HCT116 (cell line): ENCODE measurements around the gene IFNGR2.

Experiments used
- CTCF ChIP-seq, 3 experiments: fragments of 200-600 bp in 1 of 3; sonication (generic) in 1 of 3; IDR thresholded peaks in 2 of 3; conservative IDR thresholded peaks in 1 of 3; 2 replicates each; pipeline ENCODE4 v1.5.1; 2012 to 2017; ENCODE audit warnings: low read depth in 2 of 3, low read length in 2 of 3, antibody characterized with exemption in 1 of 3, borderline replicate concordance in 1 of 3, control low read depth in 1 of 3, mild to moderate bottlenecking in 1 of 3, mixed read lengths in 1 of 3, mixed run types in 1 of 3, moderate library complexity in 1 of 3; ENCODE audit not compliant: insufficient read depth in 1 of 3
- EZH2 ChIP-seq: fragments of 200-600 bp; sonication (generic); IDR thresholded peaks from 2 replicates; pipeline ENCODE4 v1.6.1; 2017; ENCODE audit warnings: antibody characterized with exemption, mixed run types
- EZH2phosphoT487 ChIP-seq: fragments of 200-600 bp; IDR thresholded peaks from 2 replicates; pipeline ENCODE4 v1.6.1; 2018; ENCODE audit warnings: antibody characterized with exemption, borderline replicate concordance
- POLR2A ChIP-seq: IDR thresholded peaks from 2 replicates; pipeline ENCODE4 v1.7.0; 2011; ENCODE audit warnings: borderline replicate concordance; ENCODE audit not compliant: insufficient read depth, insufficient read length; ENCODE audit errors: extremely low read depth
- RAD21 ChIP-seq: IDR thresholded peaks from 2 replicates; pipeline ENCODE4 v1.6.1; 2012; ENCODE audit warnings: low read depth, mild to moderate bottlenecking
- REST ChIP-seq: IDR thresholded peaks from 2 replicates; pipeline ENCODE4 v1.6.1; 2012; ENCODE audit warnings: low read depth

GRCh38 chr21:33403786-33404585 is 773 bp downstream of the IFNGR2 start:
- no peak for TF ChIP-seq POLR2A
- no peak for TF ChIP-seq RAD21
- TF ChIP-seq CTCF (IDR thresholded peaks at IDR 0.05 in 2 of 3, conservative IDR thresholded peaks at IDR 0.05 in 1 of 3; ENCODE audit: borderline replicate concordance in 1 of 3, insufficient read depth in 1 of 3, low read depth in 2 of 3, low read length in 2 of 3) = no peak
- no peak for TF ChIP-seq REST
- TF ChIP-seq EZH2phosphoT487 = no peak
- no peak for TF ChIP-seq EZH2
